Right kidney (tissue), 1 donor: ENCODE data around the gene DDX17.

ENCODE experiments used
- DNase-seq: peaks from one replicate; pipeline ENCODE4 v3.0.0-alpha.2; 2016

The DDX17 gene

GRCh38 chr22:38450234-38450797 lies 55.8 kb downstream of the DDX17 start:
- no peak for DNase-seq

DNA sequence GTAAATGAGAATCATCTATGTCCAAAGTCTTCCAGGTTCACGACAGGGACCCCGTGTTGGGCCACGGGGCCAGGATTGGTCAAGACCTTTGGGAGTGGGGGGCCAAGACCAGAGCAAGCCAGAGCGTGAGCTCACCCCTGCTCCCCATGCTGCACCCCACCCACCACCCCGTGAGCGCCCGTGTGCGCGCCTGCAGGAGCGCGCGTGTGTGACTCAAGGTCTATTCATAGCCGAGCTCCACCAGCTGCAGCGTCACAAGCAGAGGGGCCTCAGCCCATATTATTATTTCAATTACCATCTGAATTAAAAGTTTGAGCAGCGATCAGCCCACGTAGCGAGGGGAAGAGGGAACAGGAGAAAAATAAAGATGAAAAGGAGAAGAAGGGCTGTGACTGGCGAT lies 56.3 kb downstream of the DDX17 start:
- no peak for DNase-seq

GRCh38 chr22:38448945-38449745 lies 57.0 kb downstream of the DDX17 start:
- DNase-seq, result no peak

GRCh38 chr22:38446018-38446601 lies 60.0 kb downstream of the DDX17 start:
- DNase-seq, result no peak

DNA sequence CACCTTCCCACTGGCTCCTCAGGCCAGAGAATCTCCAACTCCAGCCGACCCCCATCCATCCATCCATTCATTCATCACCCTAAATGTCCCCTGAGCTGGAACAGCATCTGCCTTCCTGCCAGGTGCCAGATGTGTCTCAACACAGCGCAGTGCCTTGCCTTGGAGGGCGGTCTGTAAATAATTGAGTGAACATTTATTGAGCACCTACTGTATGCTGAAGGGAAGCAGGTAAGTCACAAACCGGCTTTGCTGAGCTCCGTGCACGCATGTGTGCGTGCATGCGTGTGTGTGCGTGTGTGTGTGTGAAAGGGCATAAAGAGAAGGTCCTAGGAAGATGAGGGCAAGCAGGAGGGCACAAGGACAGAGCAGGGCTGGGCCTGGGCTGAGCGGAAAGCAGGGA lies 61.3 kb downstream of the DDX17 start:
- DNase-seq, result no peak

GRCh38 chr22:38443628-38444521 lies 62.2 kb downstream of the DDX17 start:
- DNase-seq, result no peak

GRCh38 chr22:38442967-38443627 lies 63.0 kb downstream of the DDX17 start:
- no peak for DNase-seq

DNA sequence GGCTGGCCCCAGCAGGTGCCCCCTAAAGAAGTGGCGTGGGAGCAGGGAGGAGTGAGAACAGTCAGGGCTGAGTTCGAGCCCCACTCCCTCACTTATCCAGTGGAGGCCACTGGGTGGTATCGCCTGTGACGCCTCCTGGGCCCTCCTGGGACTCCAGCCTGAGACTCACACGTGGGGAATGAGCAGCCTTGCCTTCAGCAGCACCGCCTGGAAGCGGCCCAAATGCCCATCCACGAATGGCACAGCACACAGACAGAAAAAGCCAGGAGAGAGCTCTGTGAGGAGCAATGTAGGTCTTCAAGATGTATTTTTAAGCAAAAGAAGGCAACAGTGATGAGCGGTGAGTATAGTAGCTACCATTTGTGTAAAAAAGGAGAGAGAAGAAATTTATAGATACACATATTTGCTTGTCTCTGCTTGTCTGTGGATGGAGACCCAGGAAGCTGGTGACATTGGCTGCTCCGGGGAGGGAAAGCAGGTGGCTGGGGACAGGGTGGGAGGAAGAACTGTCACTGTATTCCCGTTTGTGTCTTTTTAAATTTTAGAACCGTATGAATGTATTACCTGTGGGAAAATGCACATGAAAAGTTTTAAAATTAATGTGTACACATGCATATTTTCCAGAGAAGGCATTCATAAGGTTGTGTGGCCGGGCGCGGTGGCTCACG lies 64.4 kb downstream of the DDX17 start:
- no peak for DNase-seq

DNA sequence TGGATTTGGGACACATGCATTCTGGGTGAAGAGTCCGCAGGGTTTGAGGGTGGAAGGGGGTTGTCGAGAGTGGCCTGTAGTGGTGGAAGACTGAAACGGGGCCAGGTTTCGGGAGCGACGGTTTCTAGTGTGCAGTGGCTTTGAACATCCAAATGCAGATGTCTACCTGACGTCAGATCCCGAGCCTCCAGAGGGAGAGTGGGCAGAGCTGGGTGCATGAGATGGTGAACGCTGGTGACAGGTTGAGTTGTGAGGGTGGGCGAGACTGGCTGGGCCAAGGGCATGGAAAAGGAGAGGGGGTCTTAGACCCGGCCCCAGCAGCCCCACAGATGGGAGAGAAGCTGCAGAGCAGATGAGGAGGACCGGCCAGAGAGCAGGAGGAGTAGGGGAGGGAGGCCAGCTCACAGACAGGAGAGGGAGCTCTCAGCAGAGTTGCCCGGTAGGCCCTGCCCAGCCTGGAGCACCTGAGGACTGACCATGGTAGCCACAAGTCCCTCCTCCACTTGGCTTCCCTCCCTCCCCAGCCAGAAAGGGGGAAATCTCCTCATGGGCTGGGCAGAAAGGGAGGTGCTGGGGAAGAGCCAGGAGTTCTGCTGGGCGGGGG lies 65.3 kb downstream of the DDX17 start:
- DNase-seq, result no peak

DNA sequence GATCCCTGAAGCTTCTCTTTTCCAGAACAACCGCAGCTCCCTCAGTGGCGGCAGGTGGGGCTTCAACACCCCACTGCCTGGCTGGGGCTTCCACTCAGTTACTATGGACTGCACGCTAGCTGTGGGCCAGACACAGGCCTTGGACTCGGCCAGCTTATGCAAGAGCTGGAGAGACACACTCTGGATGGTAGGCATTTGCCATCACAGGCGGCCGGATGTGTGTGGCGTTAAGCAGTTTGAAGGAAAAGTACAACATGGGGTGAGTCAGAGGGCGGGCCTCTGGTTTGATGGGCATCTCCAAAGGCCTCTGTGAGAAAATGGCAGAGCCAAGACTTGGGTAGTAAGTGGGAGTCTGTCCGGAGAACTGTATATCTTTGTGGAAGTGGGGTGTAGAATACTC lies 68.7 kb downstream of the DDX17 start:
- DNase-seq, result no peak

DNA sequence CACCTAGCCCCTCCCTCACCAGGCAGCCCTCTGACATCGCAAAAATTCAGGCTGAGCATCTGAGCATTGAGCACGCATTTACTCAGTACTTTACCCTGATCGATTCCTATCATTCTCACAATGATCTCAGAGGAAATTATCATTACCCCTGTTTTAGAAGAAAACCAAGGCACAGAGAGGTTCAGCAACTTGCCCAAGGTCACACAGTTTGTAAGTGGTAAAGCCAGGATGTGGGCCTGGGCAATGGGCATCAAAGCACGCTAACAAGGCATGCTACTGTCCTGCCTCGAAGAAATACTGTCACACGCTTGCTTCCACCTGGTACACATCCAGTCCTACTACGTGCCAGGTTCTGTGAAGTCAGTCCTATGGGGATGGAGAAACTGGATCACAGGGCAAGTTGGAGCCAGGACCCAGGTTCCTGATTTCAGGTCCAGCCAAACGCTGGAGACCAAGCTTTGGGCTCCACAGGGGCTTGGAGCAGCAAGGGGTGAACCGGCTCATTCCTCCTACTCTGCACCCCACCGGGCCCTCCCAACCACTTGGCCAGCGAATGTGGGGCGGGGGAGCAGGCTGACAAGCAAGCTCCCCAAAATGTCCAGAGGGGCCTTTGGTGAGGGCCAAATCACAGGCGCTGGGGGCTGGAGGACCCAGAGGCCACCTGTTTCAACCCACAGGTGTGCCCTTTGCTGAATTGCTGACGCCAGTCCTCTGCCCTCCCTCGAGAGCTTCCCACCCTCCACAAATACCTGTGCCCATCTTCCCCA lies 69.3 kb downstream of the DDX17 start:
- no peak for DNase-seq

- DNase-seq, result no peak
Measured at GRCh38 chr22:38435965-38436364, 70.1 kb downstream of the DDX17 start.

DNA sequence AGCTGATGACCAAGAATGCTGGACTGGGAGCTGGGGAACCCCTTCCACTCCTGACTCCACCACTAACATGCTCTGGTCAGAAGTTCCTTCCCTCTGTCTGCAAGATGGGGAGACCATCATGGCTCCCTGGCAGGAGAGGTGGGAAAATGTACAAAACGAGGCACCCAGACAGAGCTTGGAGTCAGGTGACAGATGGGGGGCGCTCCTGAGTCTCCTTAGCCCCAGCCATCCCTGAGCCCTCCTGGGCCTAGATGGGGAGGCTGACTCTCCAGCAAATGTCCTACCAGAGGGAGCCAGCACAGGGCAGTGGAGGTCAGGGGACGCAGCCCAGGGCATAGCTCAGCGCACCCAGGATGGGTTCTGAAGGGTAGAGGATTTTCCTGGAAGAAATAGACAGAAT lies 71.1 kb downstream of the DDX17 start:
- no peak for DNase-seq

DNA sequence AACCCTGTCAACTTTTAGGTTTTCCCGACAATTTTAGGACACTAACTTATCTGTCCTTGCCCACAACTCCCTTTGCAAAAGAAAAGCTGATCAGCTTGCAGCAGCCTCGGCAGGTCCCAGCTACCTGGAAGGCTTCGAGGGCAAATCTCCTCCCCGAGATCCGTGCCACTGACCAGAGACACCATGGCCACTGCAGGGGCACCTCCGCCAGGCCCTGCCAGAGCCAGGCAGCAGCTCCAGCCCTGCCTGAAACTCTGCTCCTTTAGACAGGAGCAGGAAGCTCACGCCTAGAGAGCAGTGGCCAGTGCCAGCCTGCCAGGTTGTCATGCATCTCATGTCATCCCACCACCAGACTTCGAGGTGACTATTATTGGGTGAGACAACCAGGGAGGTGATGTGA lies 72.2 kb downstream of the DDX17 start:
- DNase-seq, result no peak
